Endothelial cell of umbilical vein (primary cell): ENCODE results near the gene MYL5. TPM values are rescaled to one million over a fixed set of nuclear protein-coding genes. Genes with fewer than 3 reads are reported as not detected.

Experiments used
- BruUV-seq: library from RNA; stranded (reverse); fragments of 400-500 nt; replicated peaks from 2 replicates; lab custom pipeline; 2021; lab: Mats Ljungman, UMichigan
- CTCF ChIA-PET: fragments of 300-600, 350-600 bp; sonication (Branson Sonifier 250); formaldehyde crosslinking; loops from one replicate; lab custom pipeline; 2021; ENCODE audit warnings: antibody characterized with exemption, inconsistent platforms; lab: Charles Lee
- POLR2A ChIA-PET: fragments of 300-600, 350-600 bp; sonication (Branson Sonifier 250); formaldehyde crosslinking; loops from one replicate; lab custom pipeline; 2021; ENCODE audit warnings: antibody characterized with exemption, inconsistent platforms; lab: Charles Lee
- DNase-seq: peaks from one replicate; pipeline ENCODE4 v3.0.0-alpha.2; 2011; ENCODE audit warnings: low read depth, low spot score
- FAIRE-seq: peaks from 2 replicates; lab custom pipeline; 2011; peaks lifted over from hg19 to GRCh38; lab: Jason Lieb, UNC
- H2AFZ ChIP-seq: 2 replicates; pipeline ENCODE4 v1.6.0; 2012; ENCODE audit warnings: low read depth, low read length, control low read depth, inconsistent platforms
- H3K27ac ChIP-seq: 2 replicates; pipeline ENCODE4 v1.5.1; 2011; ENCODE audit warnings: low read depth, mild to moderate bottlenecking, control low read depth, low read length, moderate library complexity; ENCODE audit not compliant: insufficient read depth
- H3K27me3 ChIP-seq, 2 experiments: 2 replicates each; pipeline versions ENCODE4 v1.6.0 to v1.6.1; 2011; ENCODE audit warnings: low read length in 2 of 2, mixed read lengths in 1 of 2; ENCODE audit not compliant: control insufficient read depth in 2 of 2, insufficient read depth in 2 of 2
- H3K36me3 ChIP-seq, 2 experiments: 2 replicates in 1 of 2; 3 replicates in 1 of 2; pipeline ENCODE4 v1.5.1; 2011; ENCODE audit warnings: low read length in 2 of 2, mild to moderate bottlenecking in 1 of 2, moderate library complexity in 1 of 2; ENCODE audit not compliant: control insufficient read depth in 2 of 2, insufficient read depth in 2 of 2; ENCODE audit errors: extremely low read depth in 1 of 2
- H3K4me1 ChIP-seq: 3 replicates; pipeline ENCODE4 v1.5.1; 2011; ENCODE audit warnings: mild to moderate bottlenecking, low read length; ENCODE audit not compliant: control insufficient read depth, insufficient read depth; ENCODE audit errors: extremely low read depth
- H3K4me2 ChIP-seq: 2 replicates; pipeline ENCODE4 v1.6.1; 2011; ENCODE audit warnings: low read length, control low read depth, mixed read lengths; ENCODE audit not compliant: insufficient read depth
- H3K4me3 ChIP-seq, 3 experiments: fragments of 200-600 bp in 1 of 3; sonication (generic), shearing (Covaris generic) in 1 of 3; replicated peaks in 1 of 3; 2 replicates each; pipeline ENCODE4 v1.5.1; 2011 to 2016; ENCODE audit warnings: control low read depth in 3 of 3, low read length in 3 of 3, mild to moderate bottlenecking in 2 of 3, inconsistent platforms in 1 of 3, low read depth in 1 of 3, moderate library complexity in 1 of 3; ENCODE audit not compliant: insufficient read depth in 1 of 3
- H3K79me2 ChIP-seq: 2 replicates; pipeline ENCODE4 v1.6.0; 2012; ENCODE audit warnings: low read length, inconsistent platforms; ENCODE audit not compliant: control insufficient read depth, insufficient read depth
- H3K9ac ChIP-seq: replicated peaks from 2 replicates; pipeline ENCODE3; 2011; ENCODE audit warnings: low read length, control low read depth; ENCODE audit not compliant: insufficient read depth; ENCODE audit errors: extremely low read depth
- H3K9me1 ChIP-seq: replicated peaks from 3 replicates; pipeline ENCODE4 v1.6.0; 2011; ENCODE audit warnings: mild to moderate bottlenecking, low read length; ENCODE audit not compliant: control insufficient read depth, insufficient read depth; ENCODE audit errors: extremely low read depth
- H3K9me3 ChIP-seq: replicated peaks from 2 replicates; pipeline ENCODE4 v1.5.1; 2012; ENCODE audit warnings: low read length, inconsistent platforms; ENCODE audit not compliant: control insufficient read depth, insufficient read depth
- H4K20me1 ChIP-seq: replicated peaks from 2 replicates; pipeline ENCODE3; 2011; ENCODE audit warnings: mild to moderate bottlenecking, low read length; ENCODE audit not compliant: control insufficient read depth, insufficient read depth; ENCODE audit errors: extremely low read depth
- EZH2 ChIP-seq: IDR thresholded peaks from 2 replicates; pipeline ENCODE4 v1.6.1; 2012; ENCODE audit warnings: borderline replicate concordance, low read depth, mild to moderate bottlenecking, moderate library complexity, low read length, inconsistent platforms; ENCODE audit not compliant: severe bottlenecking
- FOS ChIP-seq: IDR thresholded peaks from 2 replicates; pipeline ENCODE4 v1.6.1; 2011; ENCODE audit warnings: mild to moderate bottlenecking, low read length, moderate library complexity, borderline replicate concordance; ENCODE audit not compliant: insufficient read depth
- GATA2 ChIP-seq: IDR thresholded peaks from 2 replicates; pipeline ENCODE4 v1.7.0; 2011; ENCODE audit warnings: low read depth, mild to moderate bottlenecking, moderate library complexity, mixed read lengths, low read length; ENCODE audit not compliant: insufficient read length, insufficient read depth
- JUN ChIP-seq: IDR thresholded peaks from 2 replicates; pipeline ENCODE4 v1.6.1; 2011; ENCODE audit warnings: borderline replicate concordance, low read depth; ENCODE audit not compliant: insufficient read length, insufficient read depth
- MYC ChIP-seq: IDR thresholded peaks from one replicate; pipeline ENCODE4 v1.6.1; 2011; ENCODE audit warnings: mild to moderate bottlenecking, low read depth, low read length
- POLR2A ChIP-seq: IDR thresholded peaks from 2 replicates; pipeline ENCODE4 v1.6.1; 2012; ENCODE audit warnings: low read depth, mild to moderate bottlenecking, control low read depth, low read length
- POLR2AphosphoS5 ChIP-seq: IDR thresholded peaks from 2 replicates; pipeline ENCODE4 v1.6.1; 2012; ENCODE audit warnings: low read depth, mild to moderate bottlenecking, control low read depth, low read length, moderate library complexity; ENCODE audit not compliant: insufficient read depth
- dilution Hi-C: fragments of 300-500 bp; cut with MboI; formaldehyde crosslinking; loops from one replicate; pipeline ENCODE4 v1.15.0; 2019; ENCODE audit warnings: low sequenced_read_pairs; ENCODE audit not compliant: extremely low pct_ligation_motif_present
- intact Hi-C: fragments of 100-400 bp; cut with micrococcal nuclease; formaldehyde crosslinking; loops from one replicate; pipeline ENCODE4 v1.10.0; 2022
- polyA plus RNA-seq, 4 experiments: library from polyadenylated mRNA; depleted of rRNA in 3 of 4; stranded (reverse) in 3 of 4; unstranded in 1 of 4; fragments of >200 nt; gene quantifications; 2 replicates each; pipeline versions ENCODE4 v1.2.1 to v1.2.3, GENCODE V29; 2011 to 2012; ENCODE audit warnings: missing spikeins in 1 of 4
- total RNA-seq: library from RNA; stranded (reverse); gene quantifications from 2 replicates; pipeline ENCODE4 v1.2.3, GENCODE V29; 2021
- TF ChIP-seq, protein P1 (sequence below): IDR thresholded peaks from 2 replicates; pipeline ENCODE4 v1.6.1; 2011; ENCODE audit not compliant: insufficient read depth, insufficient read length
- TF ChIP-seq, protein P2 (sequence below), 2 donors: IDR thresholded peaks; 1 replicate in 1 of 2; 2 replicates in 1 of 2; pipeline ENCODE4 v1.5.1; 2011; ENCODE audit warnings: low read length in 2 of 2, mild to moderate bottlenecking in 2 of 2, moderate library complexity in 2 of 2, control low read depth in 1 of 2, inconsistent platforms in 1 of 2, low read depth in 1 of 2; ENCODE audit not compliant: insufficient read depth in 1 of 2; ENCODE audit errors: extremely low read depth in 1 of 2

MYL5 gene
- total and polyA plus RNA-seq, 2 donors (not counting 3 experiments of a cell fraction or from before 2014, with no cell fraction given), result 12.3 to 13.4 TPM

- no peak for TF ChIP-seq POLR2A
- Histone ChIP-seq H3K4me3 (no peak overlapping the region), H3K9me1 (no peaks in the 10 kb centered on the region), H2AFZ (no peak overlapping the region), H3K27me3 (peaks cover 0 to 5% of the 10 kb centered on the region in 2 experiments), H3K4me1 (no peaks in the 10 kb centered on the region), H3K27ac (no peak overlapping the region), H3K4me2 (no peak overlapping the region), H4K20me1 (no peaks in the 10 kb centered on the region), H3K79me2 (no peaks in the 10 kb centered on the region), H3K36me3 (no peaks in the 10 kb centered on the region), H3K9me3 (no peaks in the 10 kb centered on the region), H3K9ac (no peak overlapping the region)
- ChIA-PET POLR2A (no interaction called here), CTCF (no interaction called here)
- DNase-seq (no peak), FAIRE-seq (no peak)
- dilution Hi-C loops (no loop called here), intact Hi-C loops (no loop called here)
- BruUV-seq, result no TSS peak
Measured at GRCh38 chr4:660401-660800, 13.9 kb upstream of the MYL5 start.

DNA sequence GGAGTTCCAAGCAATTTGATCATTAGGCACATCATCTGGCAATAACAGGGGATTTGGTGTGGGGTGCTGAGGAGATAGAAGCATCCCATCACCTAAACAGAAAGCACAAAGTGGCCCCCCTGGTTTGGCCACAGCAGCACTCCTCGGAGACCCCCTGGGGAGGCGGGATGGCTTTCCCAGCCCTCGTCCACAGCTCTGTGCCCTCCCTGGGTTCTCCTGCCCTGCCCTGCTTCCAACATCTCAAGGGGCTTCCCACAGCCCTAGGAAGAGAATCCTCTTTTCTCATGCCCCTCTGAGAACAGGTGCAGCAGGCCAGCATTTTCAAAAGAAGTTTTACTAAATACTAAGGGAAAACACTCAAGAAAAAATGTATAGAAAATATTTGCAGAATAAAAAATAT is 13.1 kb upstream of the MYL5 start:
- no peaks in the 10 kb centered on the region for H3K36me3 ChIP-seq

More for the DNA sequence above, 13.1 kb upstream of the MYL5 start:
- DNase-seq (no peak), FAIRE-seq (no peak)
- Histone ChIP-seq H3K4me1 (no peaks in the 10 kb centered on the region), H4K20me1 (no peaks in the 10 kb centered on the region), H3K9me3 (no peaks in the 10 kb centered on the region), H3K9ac (no peak overlapping the region), H3K27me3 (peaks cover 0 to 5% of the 10 kb centered on the region in 2 experiments), H3K4me2 (no peak overlapping the region), H3K4me3 (no peak overlapping the region), H3K27ac (no peak overlapping the region), H2AFZ (no peak overlapping the region), H3K79me2 (no peaks in the 10 kb centered on the region), H3K9me1 (no peaks in the 10 kb centered on the region)
- ChIA-PET CTCF (no interaction called here), POLR2A (no interaction called here)
- dilution Hi-C loops, result no loop called here
- TF ChIP-seq, protein P1, sequence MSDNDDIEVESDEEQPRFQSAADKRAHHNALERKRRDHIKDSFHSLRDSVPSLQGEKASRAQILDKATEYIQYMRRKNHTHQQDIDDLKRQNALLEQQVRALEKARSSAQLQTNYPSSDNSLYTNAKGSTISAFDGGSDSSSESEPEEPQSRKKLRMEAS, result no peak
- TF ChIP-seq MYC (no peak), GATA2 (no peak), POLR2A (no peak), EZH2 (no peak), FOS (no peak), POLR2AphosphoS5 (no peak), JUN (no peak)
- TF ChIP-seq, protein P2, sequence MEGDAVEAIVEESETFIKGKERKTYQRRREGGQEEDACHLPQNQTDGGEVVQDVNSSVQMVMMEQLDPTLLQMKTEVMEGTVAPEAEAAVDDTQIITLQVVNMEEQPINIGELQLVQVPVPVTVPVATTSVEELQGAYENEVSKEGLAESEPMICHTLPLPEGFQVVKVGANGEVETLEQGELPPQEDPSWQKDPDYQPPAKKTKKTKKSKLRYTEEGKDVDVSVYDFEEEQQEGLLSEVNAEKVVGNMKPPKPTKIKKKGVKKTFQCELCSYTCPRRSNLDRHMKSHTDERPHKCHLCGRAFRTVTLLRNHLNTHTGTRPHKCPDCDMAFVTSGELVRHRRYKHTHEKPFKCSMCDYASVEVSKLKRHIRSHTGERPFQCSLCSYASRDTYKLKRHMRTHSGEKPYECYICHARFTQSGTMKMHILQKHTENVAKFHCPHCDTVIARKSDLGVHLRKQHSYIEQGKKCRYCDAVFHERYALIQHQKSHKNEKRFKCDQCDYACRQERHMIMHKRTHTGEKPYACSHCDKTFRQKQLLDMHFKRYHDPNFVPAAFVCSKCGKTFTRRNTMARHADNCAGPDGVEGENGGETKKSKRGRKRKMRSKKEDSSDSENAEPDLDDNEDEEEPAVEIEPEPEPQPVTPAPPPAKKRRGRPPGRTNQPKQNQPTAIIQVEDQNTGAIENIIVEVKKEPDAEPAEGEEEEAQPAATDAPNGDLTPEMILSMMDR (IDR thresholded peaks at IDR 0.05; ENCODE audit: extremely low read depth in 1 of 2, insufficient read depth in 1 of 2, low read depth in 1 of 2, low read length in 2 of 2), result no peak
- intact Hi-C loops, result no loop called here
- no TSS peak for BruUV-seq
